ENCODE data around the gene EGFR.

Gene EGFR

GRCh38 chr7:55172881-55173609 lies 154.2 kb downstream of the EGFR start:
- no peaks in the 10 kb centered on the region for H3F3A ChIP-seq (ENCODE audit: control insufficient read depth, insufficient read depth)
- no peak overlapping the region for H3K4me3 ChIP-seq (ENCODE audit: low read length)
- H3K4me2 ChIP-seq (ENCODE audit: low read length) = no peak overlapping the region
- H3K9me2 ChIP-seq (replicated peaks; ENCODE audit: control insufficient read depth, low read length) = no peaks in the 10 kb centered on the region
- no peaks in the 10 kb centered on the region for H3K9me3 ChIP-seq (ENCODE audit: control insufficient read depth, insufficient read depth, low read length)
- no peak for TF ChIP-seq EZH2phosphoT487 (IDR thresholded peaks at IDR 0.05; ENCODE audit: borderline replicate concordance, low read length)
- no peak for TF ChIP-seq CTCF (IDR thresholded peaks at IDR 0.05; ENCODE audit: low read depth, low read length, poor library complexity, severe bottlenecking)
- no peaks in the 10 kb centered on the region for H3K27me3 ChIP-seq (ENCODE audit: control insufficient read depth, low read length)
- no peaks in the 10 kb centered on the region for H3K4me1 ChIP-seq (ENCODE audit: control insufficient read depth, low read length)
- no peaks in the 10 kb centered on the region for H4K20me1 ChIP-seq (ENCODE audit: control insufficient read depth, insufficient read depth, low read depth, low read length)
- no peaks in the 10 kb centered on the region for H3K36me3 ChIP-seq (ENCODE audit: control insufficient read depth, low read length)
- no peak overlapping the region for H3K27ac ChIP-seq (ENCODE audit: low read depth, low read length)
- H3K79me2 ChIP-seq (ENCODE audit: control insufficient read depth, low read length) = no peaks in the 10 kb centered on the region

- Histone ChIP-seq H3K27ac (ENCODE audit: low read depth, low read length) (no peak overlapping the region), H3K4me2 (ENCODE audit: low read length) (no peak overlapping the region), H3K4me1 (ENCODE audit: control insufficient read depth, low read length) (no peaks in the 10 kb centered on the region), H3K36me3 (ENCODE audit: control insufficient read depth, low read length) (no peaks in the 10 kb centered on the region), H4K20me1 (ENCODE audit: control insufficient read depth, insufficient read depth, low read depth, low read length) (no peaks in the 10 kb centered on the region), H3K9me3 (ENCODE audit: control insufficient read depth, insufficient read depth, low read length) (no peaks in the 10 kb centered on the region), H3K9me2 (replicated peaks; ENCODE audit: control insufficient read depth, low read length) (no peaks in the 10 kb centered on the region), H3K27me3 (ENCODE audit: control insufficient read depth, low read length) (no peaks in the 10 kb centered on the region), H3K79me2 (ENCODE audit: control insufficient read depth, low read length) (no peaks in the 10 kb centered on the region), H3F3A (ENCODE audit: control insufficient read depth, insufficient read depth) (no peaks in the 10 kb centered on the region), H3K4me3 (ENCODE audit: low read length) (no peak overlapping the region)
- TF ChIP-seq CTCF (IDR thresholded peaks at IDR 0.05; ENCODE audit: low read depth, low read length, poor library complexity, severe bottlenecking) (no peak), EZH2phosphoT487 (IDR thresholded peaks at IDR 0.05; ENCODE audit: borderline replicate concordance, low read length) (no peak)
Observed at GRCh38 chr7:55173671-55174070, 154.9 kb downstream of the EGFR start.

GRCh38 chr7:55174456-55174855 lies 155.6 kb downstream of the EGFR start:
- H3K4me1 ChIP-seq (ENCODE audit: control insufficient read depth, low read length) = no peaks in the 10 kb centered on the region
- no peak overlapping the region for H3K4me3 ChIP-seq (ENCODE audit: low read length)
- no peaks in the 10 kb centered on the region for H3K79me2 ChIP-seq (ENCODE audit: control insufficient read depth, low read length)
- no peak for TF ChIP-seq EZH2phosphoT487 (IDR thresholded peaks at IDR 0.05; ENCODE audit: borderline replicate concordance, low read length)
- TF ChIP-seq CTCF (IDR thresholded peaks at IDR 0.05; ENCODE audit: low read depth, low read length, poor library complexity, severe bottlenecking) = no peak
- H3K36me3 ChIP-seq (ENCODE audit: control insufficient read depth, low read length) = no peaks in the 10 kb centered on the region
- H3K27me3 ChIP-seq (ENCODE audit: control insufficient read depth, low read length) = no peaks in the 10 kb centered on the region
- H3F3A ChIP-seq (ENCODE audit: control insufficient read depth, insufficient read depth) = no peaks in the 10 kb centered on the region
- H3K9me2 ChIP-seq (replicated peaks; ENCODE audit: control insufficient read depth, low read length) = no peaks in the 10 kb centered on the region
- no peak overlapping the region for H3K27ac ChIP-seq (ENCODE audit: low read depth, low read length)
- no peak overlapping the region for H3K4me2 ChIP-seq (ENCODE audit: low read length)
- H3K9me3 ChIP-seq (ENCODE audit: control insufficient read depth, insufficient read depth, low read length) = no peaks in the 10 kb centered on the region
- H4K20me1 ChIP-seq (ENCODE audit: control insufficient read depth, insufficient read depth, low read depth, low read length) = no peaks in the 10 kb centered on the region
